GM18517 (cell line): ENCODE data around the gene PPP1R3C.

Source experiments
- ATAC-seq: cut with Tn5 transposase; IDR thresholded peaks from one replicate; pipeline ENCODE4 v1.9.1; 2021; ENCODE audit warnings: mild to moderate bottlenecking, moderate library complexity; ENCODE audit not compliant: unreplicated experiment

PPP1R3C gene

DNA sequence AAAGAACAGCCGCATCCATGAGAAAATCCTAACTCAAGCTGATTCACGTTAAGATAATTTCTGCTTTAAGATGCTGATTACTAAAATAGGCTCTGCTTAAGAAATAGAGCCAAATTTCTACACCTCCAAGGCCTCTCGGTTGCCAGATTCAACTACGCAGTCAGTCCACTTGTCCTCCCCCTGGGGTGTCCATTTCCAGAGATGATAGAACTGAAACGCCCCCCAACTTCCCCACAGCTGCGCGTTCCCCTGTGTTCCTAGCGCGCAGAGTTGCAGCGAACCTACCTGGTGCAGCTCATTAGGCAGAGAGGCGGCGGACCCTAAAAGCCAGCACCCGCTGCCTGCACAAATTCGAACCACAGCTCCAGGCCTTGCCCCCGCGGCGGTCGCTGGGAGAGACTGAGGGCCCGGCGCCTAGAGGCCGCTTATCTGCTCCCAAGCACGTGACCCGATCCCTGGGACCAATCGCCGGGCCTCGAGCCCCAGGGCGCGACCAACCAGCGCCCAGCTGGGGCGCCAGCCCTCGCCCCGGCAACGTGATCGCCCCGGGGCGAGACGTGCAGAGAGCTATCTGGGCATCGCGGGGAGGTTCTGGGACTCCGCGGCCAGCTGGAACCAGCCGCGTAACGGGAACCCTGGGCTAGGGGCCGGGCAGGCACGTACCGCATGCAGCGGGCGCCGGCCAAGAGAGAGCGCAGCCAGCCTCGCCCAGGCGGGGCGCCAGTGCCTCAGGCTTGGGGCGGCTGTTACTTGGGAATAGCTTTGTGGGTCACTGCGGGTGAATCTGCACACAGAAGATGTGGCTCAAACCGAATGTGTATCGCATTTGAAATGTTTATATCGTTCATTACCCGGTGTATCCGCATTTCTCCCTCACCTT, at the start of gene PPP1R3C:
Gene PPP1R3C, minus strand, starts transcription at position 401 of the 880 bp plus-strand sequence. Its CDS starts 102 bp downstream, at position 299.
- peak; percentile 80 for ATAC-seq

GRCh38 chr10:91681361-91682276, 48.7 kb upstream of the PPP1R3C start:
- ATAC-seq = no peak

DNA sequence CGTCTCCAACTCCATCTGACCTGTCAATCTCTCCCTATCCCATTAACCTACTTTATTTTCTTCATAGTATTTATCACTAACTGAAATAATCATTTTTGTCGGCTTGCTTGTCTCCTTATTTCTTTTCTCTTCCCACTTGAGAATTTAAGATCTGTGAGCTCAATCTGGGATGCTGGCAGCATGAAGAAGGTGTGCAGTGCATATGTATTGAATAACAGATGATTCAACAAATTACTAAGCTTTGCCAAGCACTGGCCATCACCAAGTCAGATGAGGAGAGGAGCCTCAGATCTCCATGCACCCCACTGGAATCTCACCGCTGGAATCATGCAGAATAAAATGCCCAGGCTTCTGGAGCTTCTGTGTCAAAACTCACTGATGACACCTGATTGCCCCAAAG, 47.6 kb upstream of the PPP1R3C start:
- ATAC-seq = no peak

- ATAC-seq = no peak
Observed at GRCh38 chr10:91679296-91679695, 46.4 kb upstream of the PPP1R3C start.

GRCh38 chr10:91677911-91678310, 45.0 kb upstream of the PPP1R3C start:
- ATAC-seq = no peak

GRCh38 chr10:91672021-91672608, 39.2 kb upstream of the PPP1R3C start:
- no peak for ATAC-seq

DNA sequence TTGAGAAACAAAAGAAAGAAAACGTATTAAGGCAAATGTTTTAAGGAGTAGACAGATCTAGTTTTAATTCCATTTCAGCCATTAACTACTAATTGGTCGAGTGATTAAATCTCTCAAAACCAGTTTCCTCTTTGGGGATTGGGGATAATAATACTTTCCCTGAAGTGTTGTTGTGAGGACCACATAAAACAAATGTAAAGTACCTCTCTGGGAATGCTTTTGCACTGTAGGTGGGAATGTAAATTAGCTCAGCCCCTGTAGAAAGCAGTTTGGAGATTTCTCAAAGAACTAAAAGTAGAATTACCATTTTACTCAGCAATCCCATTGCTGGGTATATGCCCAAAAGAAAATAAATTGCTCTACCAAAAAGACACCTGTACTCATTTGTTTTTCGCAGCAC, 36.0 kb upstream of the PPP1R3C start:
- no peak for ATAC-seq

DNA sequence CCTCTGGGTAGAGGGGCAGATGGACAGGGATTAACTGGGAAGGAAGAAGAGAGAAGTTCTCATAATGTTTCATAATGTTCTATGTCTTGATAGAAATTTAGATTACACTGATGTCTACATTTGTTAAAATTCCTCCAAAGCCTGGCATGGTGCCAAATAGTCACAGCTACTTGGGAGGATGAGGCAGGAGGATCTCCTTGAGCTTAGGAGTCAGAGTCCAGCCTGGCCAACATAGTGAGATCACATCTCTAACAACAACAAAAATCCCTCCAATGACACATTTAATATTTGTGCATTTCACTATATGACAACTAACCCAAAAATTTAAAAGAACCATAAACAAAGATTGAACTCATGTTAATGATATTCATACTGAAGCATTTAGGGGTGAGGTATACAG, 33.0 kb upstream of the PPP1R3C start:
- ATAC-seq = no peak

DNA sequence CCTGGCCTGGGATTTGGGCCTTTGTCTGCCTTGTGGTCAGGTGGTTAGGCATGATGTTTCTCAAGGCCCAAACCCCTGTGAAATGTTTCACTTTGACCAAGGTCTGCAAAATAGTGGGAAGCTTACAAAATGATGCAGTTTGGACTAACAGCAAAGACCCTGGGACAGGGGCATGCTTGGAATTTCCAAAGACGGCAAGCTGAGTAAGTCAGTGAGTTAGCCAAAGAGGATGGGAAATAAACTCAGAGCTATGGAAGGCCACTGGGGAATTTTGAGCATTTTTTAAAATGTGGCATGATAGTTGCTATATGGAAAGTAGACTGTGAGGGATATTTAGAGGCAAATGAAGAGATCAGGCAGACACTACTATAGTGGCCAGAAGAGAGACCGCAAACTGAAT, 31.6 kb upstream of the PPP1R3C start:
- ATAC-seq = no peak

- ATAC-seq = no peak
Observed at GRCh38 chr10:91662993-91663392, 30.1 kb upstream of the PPP1R3C start.

- no peak for ATAC-seq
Observed at GRCh38 chr10:91653219-91653870, 20.5 kb upstream of the PPP1R3C start.

DNA sequence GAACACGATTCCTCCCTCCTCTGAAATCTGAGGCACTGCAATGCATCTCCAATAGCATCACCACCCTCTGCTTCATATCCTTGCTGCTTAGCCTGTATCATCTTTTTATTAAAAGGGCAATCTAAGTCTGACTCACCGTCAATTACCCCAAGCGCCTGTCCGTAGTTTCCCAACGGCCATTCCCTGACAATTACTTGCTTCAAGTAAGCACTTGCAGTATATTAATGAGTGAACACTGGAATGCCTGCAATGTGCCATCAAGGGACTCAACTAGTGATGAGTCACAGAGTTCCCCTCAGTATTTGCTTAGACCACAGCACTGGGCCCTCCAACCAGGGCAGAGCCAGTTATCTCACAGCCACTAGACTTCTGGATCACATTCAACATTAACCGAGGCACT, 19.5 kb upstream of the PPP1R3C start:
- no peak for ATAC-seq

DNA sequence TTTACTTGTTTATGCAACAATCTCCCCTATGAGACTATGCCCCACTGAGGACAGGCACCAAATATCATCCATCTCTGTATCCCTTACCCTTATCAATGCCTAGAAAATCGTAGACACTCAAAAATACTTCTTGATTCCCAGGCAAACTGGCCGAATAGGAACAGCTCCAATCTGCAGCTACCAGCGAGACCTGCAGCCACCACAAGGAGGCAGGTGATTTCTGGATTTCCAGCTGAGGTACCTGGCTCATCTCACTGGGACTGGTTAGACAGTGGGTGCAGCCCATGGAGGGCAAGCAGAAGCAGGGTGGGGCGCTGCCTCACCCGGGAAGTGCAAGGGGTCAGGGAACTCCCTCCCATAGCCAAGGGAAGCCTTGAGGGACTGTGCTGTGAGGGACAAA, 10.8 kb upstream of the PPP1R3C start:
- ATAC-seq = no peak

DNA sequence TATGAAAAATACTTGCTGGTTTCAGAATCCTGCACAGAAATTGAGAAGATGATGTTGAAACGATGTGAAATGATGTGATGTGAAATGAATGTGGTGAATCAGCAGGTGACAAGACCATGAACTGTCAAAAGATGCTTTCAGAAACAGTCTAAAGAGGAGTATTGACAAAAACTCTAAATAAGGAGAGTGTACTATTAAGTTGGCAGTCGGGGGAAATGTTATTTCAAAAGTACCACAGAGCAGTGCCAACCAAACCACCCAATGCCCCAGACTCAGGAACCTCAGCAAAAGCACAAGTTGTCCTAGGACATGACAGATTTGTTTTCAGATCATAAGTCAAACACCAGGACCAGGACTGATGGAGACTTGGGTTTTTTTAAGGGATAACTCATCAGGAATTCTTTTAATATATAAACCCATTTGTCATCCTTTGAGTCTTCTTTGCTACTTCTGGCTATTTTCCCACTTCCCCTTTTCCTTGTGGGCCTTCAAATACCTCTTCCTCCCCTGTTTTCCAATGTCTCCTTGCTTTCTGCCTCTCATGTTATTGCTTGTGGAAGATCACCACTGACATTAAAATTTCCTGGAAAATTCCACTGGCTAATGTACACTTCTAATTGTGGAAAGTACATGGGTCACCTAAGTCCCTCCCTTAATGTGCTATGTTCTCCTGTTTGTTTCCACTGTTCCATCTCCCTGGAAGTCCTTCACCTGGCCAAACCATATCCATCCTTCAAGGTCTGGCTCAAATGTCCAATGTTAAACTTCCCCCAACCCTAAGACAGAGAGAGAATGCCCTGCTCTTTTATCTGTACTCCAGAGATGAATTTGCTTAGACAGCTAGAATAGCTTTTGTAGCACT, 10.2 kb upstream of the PPP1R3C start:
- no peak for ATAC-seq

- no peak for ATAC-seq
Observed at GRCh38 chr10:91636892-91637291, 4.0 kb upstream of the PPP1R3C start.

- no peak for ATAC-seq
Observed at GRCh38 chr10:91635401-91636400, 2.8 kb upstream of the PPP1R3C start.

GRCh38 chr10:91634898-91635297, 2.0 kb upstream of the PPP1R3C start:
- ATAC-seq = no peak

- ATAC-seq = no peak
Observed at GRCh38 chr10:91634246-91634645, 1.4 kb upstream of the PPP1R3C start.

- no peak for ATAC-seq
Observed at GRCh38 chr10:91630625-91631024, 2.2 kb downstream of the PPP1R3C start.
